SK-N-SH treated with all-trans-retinoic acid at 6 μM for 48 hours (cell line): ENCODE results near the gene WIPF1.

Experiments used
- ATAC-seq: fragments of 200-7000 bp; cut with Tn5 transposase; 3 replicates; pipeline ENCODE4 v1.9.1; 2020; ENCODE audit warnings: mild to moderate bottlenecking, moderate library complexity
- ARNTL ChIP-seq: fragments of 450-650 bp; formaldehyde crosslinking; IDR thresholded peaks from 2 replicates; pipeline ENCODE4 v1.5.0; 2020; ENCODE audit warnings: low read depth, mild to moderate bottlenecking, moderate library complexity, borderline replicate concordance
- BACH2 ChIP-seq: fragments of 250-450 bp; sonication (Bioruptor Pico); IDR thresholded peaks from 2 replicates; pipeline ENCODE4 v1.9.0; 2021; ENCODE audit warnings: mild to moderate bottlenecking, borderline replicate concordance
- GLIS3 ChIP-seq: fragments of 250-450 bp; sonication (Bioruptor Pico); IDR thresholded peaks from 2 replicates; pipeline ENCODE4 v1.5.0; 2020; ENCODE audit warnings: mild to moderate bottlenecking, moderate library complexity
- ISL1 ChIP-seq: fragments of 250-450 bp; sonication (Bioruptor Pico); IDR thresholded peaks from 2 replicates; pipeline ENCODE4 v2.1.2; 2022; ENCODE audit warnings: mild to moderate bottlenecking, moderate library complexity
- PPARA ChIP-seq: fragments of 250-450 bp; sonication (Bioruptor Pico); IDR thresholded peaks from 2 replicates; pipeline ENCODE4 v1.5.0; 2020; ENCODE audit warnings: mild to moderate bottlenecking, borderline replicate concordance
- SNAI2 ChIP-seq: fragments of 250-450 bp; sonication (Bioruptor Pico); IDR thresholded peaks from 2 replicates; pipeline ENCODE4 v1.5.0; 2020; ENCODE audit warnings: mild to moderate bottlenecking, moderate library complexity
- TCF4 ChIP-seq: fragments of 250-450 bp; sonication (Bioruptor Pico); IDR thresholded peaks from 2 replicates; pipeline ENCODE4 v1.8.0; 2021; ENCODE audit warnings: mild to moderate bottlenecking, moderate library complexity, borderline replicate concordance
- ZC3H10 ChIP-seq: fragments of 250-450 bp; sonication (Bioruptor Pico); IDR thresholded peaks from 2 replicates; pipeline ENCODE4 v1.5.1; 2021; ENCODE audit warnings: mild to moderate bottlenecking, moderate library complexity
- ZFP3 ChIP-seq: fragments of 250-450 bp; sonication (Bioruptor Pico); IDR thresholded peaks from 2 replicates; pipeline ENCODE4 v1.5.0; 2020; ENCODE audit warnings: mild to moderate bottlenecking, moderate library complexity
- ZNF565 ChIP-seq: fragments of 450-650 bp; formaldehyde crosslinking; conservative IDR thresholded peaks from 2 replicates; pipeline ENCODE4 v1.5.0; 2020; ENCODE audit warnings: low read depth, mild to moderate bottlenecking, moderate library complexity
- ZNF8 ChIP-seq: fragments of 450-650 bp; formaldehyde crosslinking; IDR thresholded peaks from 2 replicates; pipeline ENCODE4 v1.5.0; 2020; ENCODE audit warnings: mild to moderate bottlenecking, moderate library complexity
- TF ChIP-seq, protein P1 (sequence below): fragments of 250-450 bp; sonication (Bioruptor Pico); IDR thresholded peaks from 2 replicates; pipeline ENCODE4 v1.5.0; 2020; ENCODE audit warnings: mild to moderate bottlenecking, moderate library complexity
- TF ChIP-seq, protein P2 (sequence below): fragments of 250-450 bp; sonication (Bioruptor Pico); IDR thresholded peaks from 2 replicates; pipeline ENCODE4 v1.8.0; 2021; ENCODE audit warnings: low read depth, mild to moderate bottlenecking, moderate library complexity, borderline replicate concordance
- TF ChIP-seq, protein P3 (sequence below): fragments of 250-450 bp; sonication (Bioruptor Pico); IDR thresholded peaks from 2 replicates; pipeline ENCODE4 v1.5.1; 2021; ENCODE audit warnings: mild to moderate bottlenecking, moderate library complexity
- TF ChIP-seq, protein P4 (sequence below): fragments of 250-450 bp; sonication (Bioruptor Pico); IDR thresholded peaks from 2 replicates; pipeline ENCODE4 v1.5.1; 2020; ENCODE audit warnings: low read depth, mild to moderate bottlenecking, moderate library complexity

WIPF1 gene

DNA sequence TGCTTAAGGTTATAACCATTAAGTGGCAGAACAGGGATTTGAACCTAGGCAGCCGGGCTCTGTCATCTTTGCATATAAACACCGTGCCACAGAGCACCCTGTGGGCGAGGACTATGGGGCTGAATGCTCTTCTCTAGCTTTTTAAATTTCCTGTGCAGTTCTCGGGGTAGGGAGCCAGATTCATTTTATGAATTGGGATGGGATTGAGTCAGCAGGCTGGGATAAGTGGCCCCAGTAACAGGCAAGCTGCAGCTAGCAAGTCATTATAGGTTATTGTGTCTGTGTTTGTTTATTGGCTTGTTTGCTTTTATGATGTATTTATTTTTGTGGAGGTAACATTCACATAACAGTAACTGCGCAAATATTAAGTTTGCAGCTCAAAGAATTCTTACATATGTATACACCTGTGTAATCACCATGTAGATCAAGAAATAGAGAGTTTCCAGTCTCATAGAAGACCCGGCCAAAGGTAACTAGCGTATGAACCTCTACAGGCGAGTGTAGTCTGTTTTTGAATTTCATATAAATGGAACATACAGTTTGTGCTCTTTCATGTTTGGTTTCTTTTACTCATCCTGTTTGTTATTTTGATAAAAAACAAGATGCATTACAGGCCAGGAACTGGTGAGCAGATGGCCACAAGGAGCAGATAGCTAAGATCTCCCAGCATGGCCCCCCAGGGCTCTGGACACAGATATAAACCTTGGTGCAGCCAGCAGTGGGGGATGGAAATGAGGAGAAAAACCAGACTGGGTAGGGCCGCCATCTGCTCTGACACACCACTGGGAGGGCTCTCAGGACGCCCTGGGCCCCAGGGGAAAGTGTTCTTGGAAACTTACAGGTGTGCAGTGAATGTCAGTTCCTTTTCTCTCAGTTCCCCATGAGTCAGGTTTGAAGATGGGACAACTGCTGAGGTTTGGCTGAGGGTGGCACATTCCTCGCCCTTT lies 61.6 kb downstream of the WIPF1 start:
- TF ChIP-seq ZFP3 (no peak), ZNF565 (no peak), TCF4 (CRISPR knock-in tag) (peak; percentile 90)
- TF ChIP-seq, protein P1, sequence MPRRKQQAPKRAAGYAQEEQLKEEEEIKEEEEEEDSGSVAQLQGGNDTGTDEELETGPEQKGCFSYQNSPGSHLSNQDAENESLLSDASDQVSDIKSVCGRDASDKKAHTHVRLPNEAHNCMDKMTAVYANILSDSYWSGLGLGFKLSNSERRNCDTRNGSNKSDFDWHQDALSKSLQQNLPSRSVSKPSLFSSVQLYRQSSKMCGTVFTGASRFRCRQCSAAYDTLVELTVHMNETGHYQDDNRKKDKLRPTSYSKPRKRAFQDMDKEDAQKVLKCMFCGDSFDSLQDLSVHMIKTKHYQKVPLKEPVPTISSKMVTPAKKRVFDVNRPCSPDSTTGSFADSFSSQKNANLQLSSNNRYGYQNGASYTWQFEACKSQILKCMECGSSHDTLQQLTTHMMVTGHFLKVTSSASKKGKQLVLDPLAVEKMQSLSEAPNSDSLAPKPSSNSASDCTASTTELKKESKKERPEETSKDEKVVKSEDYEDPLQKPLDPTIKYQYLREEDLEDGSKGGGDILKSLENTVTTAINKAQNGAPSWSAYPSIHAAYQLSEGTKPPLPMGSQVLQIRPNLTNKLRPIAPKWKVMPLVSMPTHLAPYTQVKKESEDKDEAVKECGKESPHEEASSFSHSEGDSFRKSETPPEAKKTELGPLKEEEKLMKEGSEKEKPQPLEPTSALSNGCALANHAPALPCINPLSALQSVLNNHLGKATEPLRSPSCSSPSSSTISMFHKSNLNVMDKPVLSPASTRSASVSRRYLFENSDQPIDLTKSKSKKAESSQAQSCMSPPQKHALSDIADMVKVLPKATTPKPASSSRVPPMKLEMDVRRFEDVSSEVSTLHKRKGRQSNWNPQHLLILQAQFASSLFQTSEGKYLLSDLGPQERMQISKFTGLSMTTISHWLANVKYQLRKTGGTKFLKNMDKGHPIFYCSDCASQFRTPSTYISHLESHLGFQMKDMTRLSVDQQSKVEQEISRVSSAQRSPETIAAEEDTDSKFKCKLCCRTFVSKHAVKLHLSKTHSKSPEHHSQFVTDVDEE (CRISPR knock-in tag): peak; percentile 65; the same call in 1 of the 2 replicates
- ATAC-seq: peak; percentile 48; the same call in 1 of the 3 replicates

DNA sequence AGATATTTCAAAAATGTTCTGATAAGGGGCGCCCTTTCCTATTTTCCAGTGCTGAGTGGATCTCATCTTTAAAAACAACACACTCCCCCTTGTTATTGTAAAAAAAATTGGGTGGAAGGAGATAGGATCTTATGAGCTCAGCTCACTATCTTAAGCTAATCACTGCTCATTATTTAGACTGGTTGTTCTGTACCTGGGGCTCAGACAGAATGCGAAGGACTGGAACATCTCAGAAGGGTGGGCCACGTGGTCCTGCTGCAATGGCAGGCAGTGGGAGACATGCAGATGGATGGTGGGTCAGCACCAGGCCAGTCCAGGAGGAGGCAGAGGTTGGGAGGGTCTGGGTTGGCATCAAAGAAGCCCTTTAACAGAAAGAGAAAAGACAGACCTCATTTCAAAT lies 62.5 kb downstream of the WIPF1 start:
- TF ChIP-seq TCF4 (CRISPR knock-in tag) (peak; percentile 53; the same call in 1 of the 2 replicates), SNAI2 (CRISPR knock-in tag) (0 out of 2 replicates have a peak, but pooled peaks have one; percentile 18), ISL1 (CRISPR knock-in tag) (peak; percentile 53), GLIS3 (no peak)
- TF ChIP-seq, protein P1 (CRISPR knock-in tag): peak; percentile 56; the same call in 1 of the 2 replicates
- ATAC-seq: no peak

DNA sequence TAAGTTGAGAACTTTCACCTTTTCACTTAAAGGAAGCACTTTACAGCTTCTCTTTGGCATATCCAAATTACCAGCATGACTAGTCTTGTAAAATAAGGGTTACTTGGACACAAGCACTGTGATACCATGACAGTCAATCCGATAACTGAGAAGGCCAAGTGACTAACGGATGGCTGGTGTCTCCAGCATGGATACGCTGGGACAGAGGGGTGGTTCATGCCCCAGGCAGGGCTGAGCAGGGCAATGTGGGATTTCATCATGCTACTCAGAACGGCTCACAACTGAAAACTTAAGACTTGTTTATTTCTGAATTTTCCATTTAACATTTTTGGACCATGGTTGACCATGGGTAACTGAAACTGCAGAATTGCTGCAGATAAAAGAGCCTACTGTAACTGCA lies 67.7 kb downstream of the WIPF1 start:
- ATAC-seq: no peak
- TF ChIP-seq, protein P2, sequence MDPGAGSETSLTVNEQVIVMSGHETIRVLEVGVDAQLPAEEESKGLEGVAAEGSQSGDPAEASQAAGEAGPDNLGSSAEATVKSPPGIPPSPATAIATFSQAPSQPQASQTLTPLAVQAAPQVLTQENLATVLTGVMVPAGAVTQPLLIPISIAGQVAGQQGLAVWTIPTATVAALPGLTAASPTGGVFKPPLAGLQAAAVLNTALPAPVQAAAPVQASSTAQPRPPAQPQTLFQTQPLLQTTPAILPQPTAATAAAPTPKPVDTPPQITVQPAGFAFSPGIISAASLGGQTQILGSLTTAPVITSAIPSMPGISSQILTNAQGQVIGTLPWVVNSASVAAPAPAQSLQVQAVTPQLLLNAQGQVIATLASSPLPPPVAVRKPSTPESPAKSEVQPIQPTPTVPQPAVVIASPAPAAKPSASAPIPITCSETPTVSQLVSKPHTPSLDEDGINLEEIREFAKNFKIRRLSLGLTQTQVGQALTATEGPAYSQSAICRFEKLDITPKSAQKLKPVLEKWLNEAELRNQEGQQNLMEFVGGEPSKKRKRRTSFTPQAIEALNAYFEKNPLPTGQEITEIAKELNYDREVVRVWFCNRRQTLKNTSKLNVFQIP (CRISPR knock-in tag): no peak
- no peak for TF ChIP-seq ISL1 (CRISPR knock-in tag)
- TF ChIP-seq, protein P3, sequence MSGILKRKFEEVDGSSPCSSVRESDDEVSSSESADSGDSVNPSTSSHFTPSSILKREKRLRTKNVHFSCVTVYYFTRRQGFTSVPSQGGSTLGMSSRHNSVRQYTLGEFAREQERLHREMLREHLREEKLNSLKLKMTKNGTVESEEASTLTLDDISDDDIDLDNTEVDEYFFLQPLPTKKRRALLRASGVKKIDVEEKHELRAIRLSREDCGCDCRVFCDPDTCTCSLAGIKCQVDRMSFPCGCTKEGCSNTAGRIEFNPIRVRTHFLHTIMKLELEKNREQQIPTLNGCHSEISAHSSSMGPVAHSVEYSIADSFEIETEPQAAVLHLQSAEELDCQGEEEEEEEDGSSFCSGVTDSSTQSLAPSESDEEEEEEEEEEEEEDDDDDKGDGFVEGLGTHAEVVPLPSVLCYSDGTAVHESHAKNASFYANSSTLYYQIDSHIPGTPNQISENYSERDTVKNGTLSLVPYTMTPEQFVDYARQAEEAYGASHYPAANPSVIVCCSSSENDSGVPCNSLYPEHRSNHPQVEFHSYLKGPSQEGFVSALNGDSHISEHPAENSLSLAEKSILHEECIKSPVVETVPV (CRISPR knock-in tag): no peak
- no peak for TF ChIP-seq BACH2
- no peak for TF ChIP-seq TCF4 (CRISPR knock-in tag)
- TF ChIP-seq, protein P4, sequence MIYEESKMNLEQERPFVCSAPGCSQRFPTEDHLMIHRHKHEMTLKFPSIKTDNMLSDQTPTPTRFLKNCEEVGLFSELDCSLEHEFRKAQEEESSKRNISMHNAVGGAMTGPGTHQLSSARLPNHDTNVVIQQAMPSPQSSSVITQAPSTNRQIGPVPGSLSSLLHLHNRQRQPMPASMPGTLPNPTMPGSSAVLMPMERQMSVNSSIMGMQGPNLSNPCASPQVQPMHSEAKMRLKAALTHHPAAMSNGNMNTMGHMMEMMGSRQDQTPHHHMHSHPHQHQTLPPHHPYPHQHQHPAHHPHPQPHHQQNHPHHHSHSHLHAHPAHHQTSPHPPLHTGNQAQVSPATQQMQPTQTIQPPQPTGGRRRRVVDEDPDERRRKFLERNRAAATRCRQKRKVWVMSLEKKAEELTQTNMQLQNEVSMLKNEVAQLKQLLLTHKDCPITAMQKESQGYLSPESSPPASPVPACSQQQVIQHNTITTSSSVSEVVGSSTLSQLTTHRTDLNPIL (CRISPR knock-in tag): no peak
- TF ChIP-seq GLIS3: no peak
- no peak for TF ChIP-seq ARNTL (CRISPR knock-in tag)
- no peak for TF ChIP-seq ZFP3
- no peak for TF ChIP-seq PPARA (CRISPR knock-in tag)

DNA sequence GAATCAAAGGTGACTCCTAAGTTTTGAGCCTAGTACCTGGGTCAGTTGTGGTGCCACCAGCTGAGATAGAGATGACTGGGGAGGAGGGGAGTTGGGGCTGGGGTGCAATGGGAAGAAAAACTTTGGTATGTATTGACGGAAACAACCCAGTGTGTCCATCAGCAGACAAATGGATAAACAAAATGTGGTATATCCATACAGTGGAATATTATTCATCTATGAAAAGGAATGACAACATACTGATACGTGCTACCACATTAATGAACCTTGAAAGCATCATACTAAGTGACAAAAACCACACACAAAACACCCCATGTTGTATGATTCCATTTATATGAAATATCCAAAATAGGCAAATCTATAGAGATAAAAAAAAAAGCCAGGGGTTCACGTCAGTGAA lies 69.6 kb downstream of the WIPF1 start:
- ATAC-seq: no peak
- TF ChIP-seq ZNF8 (CRISPR knock-in tag) (peak; percentile 95), ZC3H10 (CRISPR knock-in tag) (no peak)
